Adrenal gland (tissue), 12 donors: ENCODE data around the gene TPM1. TPM values are rescaled to one million over a fixed set of nuclear protein-coding genes. Genes with fewer than 3 reads are reported as not detected.

Experiments used
- DNase-seq, 7 donors: peaks; one replicate each; pipeline ENCODE4 v3.0.0-alpha.2; 2019 to 2020
- H3K27ac ChIP-seq, 5 donors: fragments of 200-600 bp; sonication (generic) in 4 of 5; 1 replicate in 3 of 5; 2 replicates in 2 of 5; pipeline versions ENCODE4 v1.5.1 to v1.8.0; 2016 to 2020; ENCODE audit warnings: mild to moderate bottlenecking in 1 of 5
- H3K27me3 ChIP-seq: fragments of 200-600 bp; 2 replicates; pipeline ENCODE4 v1.8.0; 2021
- H3K36me3 ChIP-seq, 2 donors: fragments of 200-600 bp; replicated peaks in 1 of 2; 1 replicate in 1 of 2; 2 replicates in 1 of 2; pipeline versions ENCODE4 v1.5.1 to v1.8.0; 2018 to 2022
- H3K4me1 ChIP-seq, 2 donors: fragments of 200-600 bp; replicated peaks in 1 of 2; 1 replicate in 1 of 2; 2 replicates in 1 of 2; pipeline versions ENCODE4 v1.5.1 to v1.8.0; 2018 to 2021
- H3K4me3 ChIP-seq, 4 donors: fragments of 200-600 bp; sonication (generic) in 3 of 4; one replicate each; pipeline ENCODE4 v1.5.1; 2016 to 2018
- H3K9me3 ChIP-seq, 3 donors: fragments of 200-600 bp; sonication (generic) in 1 of 3; replicated peaks in 1 of 3; 1 replicate in 2 of 3; 2 replicates in 1 of 3; pipeline versions ENCODE4 v1.5.1 to v1.8.0; 2016 to 2021
- CTCF ChIP-seq, 6 experiments: fragments of 450-650 bp in 4 of 6; fragments of 200-600 bp in 2 of 6; sonication (generic) in 1 of 6; IDR thresholded peaks; 1 replicate in 5 of 6; 2 replicates in 1 of 6; pipeline versions ENCODE4 v1.5.1 to v1.8.0; 2016 to 2021; ENCODE audit warnings: antibody characterized with exemption in 6 of 6, mild to moderate bottlenecking in 2 of 6, moderate library complexity in 1 of 6
- POLR2A ChIP-seq, 2 donors: fragments of 450-650 bp; IDR thresholded peaks; one replicate each; pipeline ENCODE4 v1.6.1; 2017; ENCODE audit warnings: antibody characterized with exemption in 2 of 2, mild to moderate bottlenecking in 2 of 2, moderate library complexity in 1 of 2
- WGBS, 4 donors: extraction: QIAGEN DNeasy Blood & Tissue Kit in 2 of 4; methylation state at CpG; one replicate each; pipeline versions ENCODE4 v1.1.5 to v1.1.7; 2013 to 2017; 5-methylcytosine and 5-hydroxymethylcytosine counted together
- intact Hi-C, 2 donors: fragments of 100-400 bp; cut with DNase I; formaldehyde crosslinking; loops; one replicate each; pipeline versions ENCODE4 v1.14.1 to v1.15.0; 2022 to 2023
- polyA plus RNA-seq, 3 donors: library from polyadenylated mRNA; stranded (reverse); fragments of 200-250 nt in 2 of 3; fragments of 350-450 nt in 1 of 3; fragmentation: Illumina TruSeq in 1 of 3; extraction: RNeasy Lipid Tissue Mini Kit (QIAGEN cat#74804) in 1 of 3; gene quantifications; one replicate each; pipeline ENCODE4 v1.2.3, GENCODE V29; 2013 to 2014
- total RNA-seq, 9 donors: library from RNA; depleted of rRNA in 4 of 9; stranded (reverse); fragments of >200 nt in 4 of 9; fragments of 120-200 nt in 1 of 9; fragmentation: NEBNext Ultra II Directional in 1 of 9; extraction: Animal tissue kit (Norgen Biotek cat#: 25700) in 1 of 9; gene quantifications; one replicate each; pipeline versions ENCODE4 v1.1.0 to v1.2.4, GENCODE V29; 2013 to 2023
- donor health status: healthy with polysubstance abuse.
- donor health status: Bipolar disorder and iron deficiency.
- donor health status: DM: yes; HTN: yes; CAD: no.
- donor health status: DM: no; HTN: no; CAD: no.
- donor health status: DM: no; HTN: no; CAD: no.
- donor health status: DM: yes; HTN: yes; CAD: no.

The TPM1 gene
- total and polyA plus RNA-seq, 12 donors: 81.8 to 246 (median 167) TPM

- Histone ChIP-seq H3K4me3 (no peak overlapping the region), H3K27me3 (no peaks in the 10 kb centered on the region), H3K36me3 (no peaks in the 10 kb centered on the region), H3K27ac (no peak overlapping the region), H3K4me1 (no peaks in the 10 kb centered on the region), H3K9me3 (no peaks in the 10 kb centered on the region)
- DNase-seq: no peak
- intact Hi-C loops: no loop called here
- TF ChIP-seq POLR2A (IDR thresholded peaks at IDR 0.05): no peak
These were observed 68.9 kb downstream of the TPM1 start for GRCh38 chr15:63111481-63111880.

GRCh38 chr15:63112871-63113270, 70.3 kb downstream of the TPM1 start:
- Histone ChIP-seq H3K36me3 (no peaks in the 10 kb centered on the region), H3K27me3 (no peaks in the 10 kb centered on the region), H3K27ac (no peak overlapping the region), H3K9me3 (no peaks in the 10 kb centered on the region), H3K4me1 (no peaks in the 10 kb centered on the region), H3K4me3 (no peak overlapping the region)
- TF ChIP-seq CTCF (IDR thresholded peaks at IDR 0.05): no peak
- TF ChIP-seq POLR2A (IDR thresholded peaks at IDR 0.05): no peak
- intact Hi-C loops: no loop called here
- no peak for DNase-seq
- WGBS, 4 donors: 92 to 97% (median 94%) methylated on average over 3 of the region's 3 CpGs

- intact Hi-C loops: no loop called here
- Histone ChIP-seq H3K36me3 (no peaks in the 10 kb centered on the region), H3K27ac (no peak overlapping the region), H3K4me3 (no peak overlapping the region), H3K27me3 (no peaks in the 10 kb centered on the region), H3K9me3 (no peaks in the 10 kb centered on the region), H3K4me1 (no peaks in the 10 kb centered on the region)
- WGBS, 4 donors: 67 to 84% (median 75%) methylated on average over 2 of the region's 2 CpGs
- DNase-seq: no peak
- TF ChIP-seq CTCF (IDR thresholded peaks at IDR 0.05) (no peak), POLR2A (IDR thresholded peaks at IDR 0.05) (no peak)
These were observed 71.9 kb downstream of the TPM1 start for GRCh38 chr15:63114465-63114864.

Other genes starting within 250 kb of the TPM1 start
- 10 to 100 TPM; 25.3 to 41.2 (median 33.3) TPM for gene LACTB, start 79.1 kb downstream of the TPM1 start, total RNA-seq
- gene LACTB, start 79.1 kb downstream of the TPM1 start, polyA plus RNA-seq: 10 to 100 TPM; 15.4 to 68.2 (median 19.7) TPM
- gene RPS27L, start 114.7 kb downstream of the TPM1 start, total RNA-seq: 100 to 1,000 TPM in 7 of 9 donors, 10 to 100 TPM in 2; 45.1 to 294 (median 211) TPM
- 100 to 1,000 TPM; 172 to 193 (median 193) TPM for gene RPS27L, start 114.7 kb downstream of the TPM1 start, polyA plus RNA-seq
- gene RAB8B, start 146.9 kb downstream of the TPM1 start, total RNA-seq: 10 to 100 TPM; 29.8 to 54.4 (median 35.6) TPM
- gene RAB8B, start 146.9 kb downstream of the TPM1 start, polyA plus RNA-seq: 10 to 100 TPM in 1 of 3 donors, 1 to 10 TPM in 2; 5.2 to 41.1 (median 8.4) TPM
- 10 to 100 TPM; 20.7 to 50.3 (median 33.4) TPM for gene APH1B, start 234.9 kb downstream of the TPM1 start, total RNA-seq
- gene APH1B, start 234.9 kb downstream of the TPM1 start, polyA plus RNA-seq: 10 to 100 TPM in 2 of 3 donors, 1 to 10 TPM in 1; 8.3 to 21.7 (median 14.7) TPM